GM21529 (cell line): Measurements from ENCODE around the gene MIPEP.
"Not testable (repeated sequence)": the region's sequence is repeated elsewhere in the genome, so short reads cannot be mapped to it uniquely, and the experiment has no call there.

Experiments
- ATAC-seq: cut with Tn5 transposase; IDR thresholded peaks from one replicate; pipeline ENCODE4 v1.9.1; 2021; ENCODE audit not compliant: unreplicated experiment

The MIPEP gene

GRCh38 chr13:23778002-23778652 is 111.1 kb downstream of the MIPEP start:
- no peak for ATAC-seq

- peak; percentile 26 for ATAC-seq
These were observed 111.7 kb downstream of the MIPEP start for GRCh38 chr13:23777575-23777870.

GRCh38 chr13:23776698-23777574 is 112.3 kb downstream of the MIPEP start:
- peak; percentile 98 for ATAC-seq

- no peak for ATAC-seq
These were observed 116.5 kb downstream of the MIPEP start for GRCh38 chr13:23772717-23773116.

GRCh38 chr13:23771956-23772355 is 117.2 kb downstream of the MIPEP start:
- no peak for ATAC-seq

- peak; percentile 99 for ATAC-seq
These were observed 117.6 kb downstream of the MIPEP start for GRCh38 chr13:23771552-23771951.

GRCh38 chr13:23770973-23771372 is 118.2 kb downstream of the MIPEP start:
- ATAC-seq = no peak

GRCh38 chr13:23770428-23770827 is 118.8 kb downstream of the MIPEP start:
- ATAC-seq = no peak

- no peak for ATAC-seq
These were observed 119.8 kb downstream of the MIPEP start for GRCh38 chr13:23769401-23769800.

GRCh38 chr13:23767838-23768237 is 121.4 kb downstream of the MIPEP start:
- ATAC-seq = no peak

GRCh38 chr13:23766939-23767338 is 122.3 kb downstream of the MIPEP start:
- ATAC-seq = no peak

- peak; percentile 45 for ATAC-seq
These were observed 122.9 kb downstream of the MIPEP start for GRCh38 chr13:23766283-23766682.

GRCh38 chr13:23765531-23765930 is 123.7 kb downstream of the MIPEP start:
- ATAC-seq = no peak

GRCh38 chr13:23763318-23763717 is 125.9 kb downstream of the MIPEP start:
- ATAC-seq = no peak

GRCh38 chr13:23761760-23762159 is 127.4 kb downstream of the MIPEP start:
- not testable (repeated sequence) for ATAC-seq

- no peak for ATAC-seq
These were observed 129.2 kb downstream of the MIPEP start for GRCh38 chr13:23760000-23760399.

- no peak for ATAC-seq
These were observed 130.2 kb downstream of the MIPEP start for GRCh38 chr13:23758798-23759527.

- ATAC-seq = no peak
These were observed 134.2 kb downstream of the MIPEP start for GRCh38 chr13:23754997-23755396.

GRCh38 chr13:23754506-23754905 is 134.7 kb downstream of the MIPEP start:
- no peak for ATAC-seq

- ATAC-seq = no peak
These were observed 135.7 kb downstream of the MIPEP start for GRCh38 chr13:23753458-23753857.

- ATAC-seq = peak; percentile 62
These were observed 136.8 kb downstream of the MIPEP start for GRCh38 chr13:23752111-23753001.
